ENCODE results near the gene AHCYL2. TPM values are rescaled to one million over a fixed set of nuclear protein-coding genes. Genes with fewer than 3 reads are reported as not detected.
A peak's percentile ranks its signal among the peaks of the same experiment; 100 is the strongest.

AHCYL2 gene
- total RNA-seq, 1 experiment from 2014 or later, result 23.2 TPM

DNA sequence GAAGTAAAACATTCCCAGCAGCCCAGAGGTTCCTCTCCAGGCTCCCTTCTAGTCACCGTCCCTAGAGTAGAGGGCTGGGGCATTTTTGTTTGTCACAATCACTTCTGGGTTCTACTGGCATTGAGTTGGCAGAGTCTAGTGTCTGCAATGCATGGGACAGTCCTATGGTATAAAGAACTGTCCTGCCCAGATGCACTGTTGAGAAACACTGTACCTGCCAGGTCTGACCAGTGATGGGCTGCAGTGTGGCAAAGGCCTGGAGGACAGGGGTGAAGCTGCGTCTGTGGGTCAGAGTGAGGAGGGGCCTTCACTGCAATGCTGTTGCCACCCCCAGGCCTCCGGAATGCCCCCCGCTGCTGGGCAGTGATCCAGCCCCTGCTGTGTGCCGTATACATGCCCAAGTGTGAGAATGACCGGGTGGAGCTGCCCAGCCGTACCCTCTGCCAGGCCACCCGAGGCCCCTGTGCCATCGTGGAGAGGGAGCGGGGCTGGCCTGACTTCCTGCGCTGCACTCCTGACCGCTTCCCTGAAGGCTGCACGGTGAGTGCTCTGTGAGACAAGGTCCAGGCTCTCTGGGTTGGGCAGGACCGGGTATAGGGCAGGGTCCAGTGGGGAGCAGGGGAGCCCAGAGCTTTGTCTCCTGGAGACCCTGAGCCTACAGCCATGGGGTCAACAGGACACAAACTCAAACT is 21.6 kb upstream of the AHCYL2 start:
- no peak for DNase-seq
- no CpG with 5 or more reads among the region's 14 CpGs for WGBS (ENCODE audit: extremely low coverage, insufficient read length, low lambda C conversion rate)
- H3K27ac ChIP-seq (ENCODE audit: insufficient read length, low read depth, low read length), result no peak overlapping the region
- no peaks in the 10 kb centered on the region for H3K79me1 ChIP-seq (ENCODE audit: insufficient read depth, low read depth, low read length, poor library complexity, severe bottlenecking)
- H2BK120ac ChIP-seq (ENCODE audit: low read depth, low read length, poor library complexity, severe bottlenecking), result no peak overlapping the region
- H2BK5ac ChIP-seq (ENCODE audit: insufficient read length, low read length), result peak overlapping the region; percentile 17
- H3K18ac ChIP-seq (ENCODE audit: insufficient read length, low read depth, low read length), result no peak overlapping the region
- Mint-ChIP-seq H3K4me3 (no peak overlapping the region), H3K27ac (no peak overlapping the region; a peak in 1 of 7 replicates), H3K27me3 (ENCODE audit: low read depth) (no peaks in the 10 kb centered on the region), H3K36me3 (ENCODE audit: insufficient read depth in 1 of 3, low read depth in 3 of 3) (peaks cover 22 to 47% (median 42%) of the 10 kb centered on the region in 3 experiments), H3K9me3 (peaks cover 0 to 8% of the 10 kb centered on the region in 2 experiments; a peak in 1 of 5 replicates), H3K4me1 (peaks cover 0 to 2% of the 10 kb centered on the region in 2 experiments; a peak in 1 of 4 replicates)
- no peak overlapping the region for H3K23ac ChIP-seq (ENCODE audit: insufficient read length, low read depth, low read length)
- H2AK5ac ChIP-seq (ENCODE audit: insufficient read length, low read length), result no peak overlapping the region
- H2BK20ac ChIP-seq (ENCODE audit: low read depth, low read length, poor library complexity, severe bottlenecking), result no peak overlapping the region
- H4K5ac ChIP-seq (ENCODE audit: insufficient read length, low read depth, low read length), result no peak overlapping the region
- no peaks in the 10 kb centered on the region for H3K4me1 ChIP-seq (ENCODE audit: insufficient read depth, low read length)
- H3T11ph ChIP-seq (ENCODE audit: low read length), result no peak overlapping the region
- no peaks in the 10 kb centered on the region for H4K20me1 ChIP-seq (ENCODE audit: control insufficient read depth, insufficient read depth, insufficient read length)
- no peak overlapping the region; the same call in 1 of the 2 replicates for H3K14ac ChIP-seq (ENCODE audit: insufficient read depth, low read length)
- no peak overlapping the region for H2BK15ac ChIP-seq (ENCODE audit: low read depth, low read length)
- H2AFZ ChIP-seq (ENCODE audit: low read length), result no peak overlapping the region
- no peaks in the 10 kb centered on the region for H3K9me3 ChIP-seq (ENCODE audit: control insufficient read depth, low read depth, low read length)
- H4K8ac ChIP-seq (replicated peaks; ENCODE audit: insufficient read length, low read depth, low read length), result no peak overlapping the region
- H3K4me2 ChIP-seq (ENCODE audit: insufficient read depth, insufficient read length, low read length), result no peak overlapping the region
- TF ChIP-seq, protein P1, sequence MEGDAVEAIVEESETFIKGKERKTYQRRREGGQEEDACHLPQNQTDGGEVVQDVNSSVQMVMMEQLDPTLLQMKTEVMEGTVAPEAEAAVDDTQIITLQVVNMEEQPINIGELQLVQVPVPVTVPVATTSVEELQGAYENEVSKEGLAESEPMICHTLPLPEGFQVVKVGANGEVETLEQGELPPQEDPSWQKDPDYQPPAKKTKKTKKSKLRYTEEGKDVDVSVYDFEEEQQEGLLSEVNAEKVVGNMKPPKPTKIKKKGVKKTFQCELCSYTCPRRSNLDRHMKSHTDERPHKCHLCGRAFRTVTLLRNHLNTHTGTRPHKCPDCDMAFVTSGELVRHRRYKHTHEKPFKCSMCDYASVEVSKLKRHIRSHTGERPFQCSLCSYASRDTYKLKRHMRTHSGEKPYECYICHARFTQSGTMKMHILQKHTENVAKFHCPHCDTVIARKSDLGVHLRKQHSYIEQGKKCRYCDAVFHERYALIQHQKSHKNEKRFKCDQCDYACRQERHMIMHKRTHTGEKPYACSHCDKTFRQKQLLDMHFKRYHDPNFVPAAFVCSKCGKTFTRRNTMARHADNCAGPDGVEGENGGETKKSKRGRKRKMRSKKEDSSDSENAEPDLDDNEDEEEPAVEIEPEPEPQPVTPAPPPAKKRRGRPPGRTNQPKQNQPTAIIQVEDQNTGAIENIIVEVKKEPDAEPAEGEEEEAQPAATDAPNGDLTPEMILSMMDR (conservative IDR thresholded peaks at IDR 0.05), result no peak
- H3K79me2 ChIP-seq (ENCODE audit: insufficient read depth, low read length), result peaks cover 2% of the 10 kb centered on the region; the same call in 1 of the 2 replicates
- no peak overlapping the region for H4K91ac ChIP-seq (ENCODE audit: insufficient read length, low read depth, low read length)
- H3K27me3 ChIP-seq (ENCODE audit: insufficient read depth, low read length), result no peaks in the 10 kb centered on the region
- H3K56ac ChIP-seq (ENCODE audit: insufficient read length, low read depth, low read length), result no peak overlapping the region
- no peak overlapping the region for H2BK12ac ChIP-seq (ENCODE audit: insufficient read length, low read depth, low read length)
- H3K23me2 ChIP-seq (ENCODE audit: insufficient read length, low read depth, low read length, poor library complexity, severe bottlenecking), result no peaks in the 10 kb centered on the region
- no peak overlapping the region for H3K9ac ChIP-seq (ENCODE audit: extremely low read depth, insufficient read length, low read length)
- no peak overlapping the region for H3K4ac ChIP-seq (ENCODE audit: low read depth, low read length)

All from H9 (cell line).